SK-N-SH (cell line): ENCODE measurements around the gene FAM181A. TPM values are rescaled to one million over a fixed set of nuclear protein-coding genes. Genes with fewer than 3 reads are reported as not detected.

Experiments used
- CTCF ChIA-PET: fragments of 300-600, 350-600 bp; formaldehyde crosslinking; extraction: SDS; loops from one replicate; lab custom pipeline; 2021; lab: Yijun Ruan, JAX
- POLR2A ChIA-PET: fragments of 350-600 bp; sonication (Branson Sonifier 250); formaldehyde crosslinking; extraction: SDS; loops from one replicate; lab custom pipeline; 2020; ENCODE audit warnings: antibody characterized with exemption, inconsistent platforms; lab: Yijun Ruan, JAX
- DNase-seq: peaks from one replicate; pipeline ENCODE4 v3.0.0; 2012
- H2AFZ ChIP-seq: fragments of 200-600 bp; sonication (generic); 2 replicates; pipeline ENCODE4 v1.8.1; 2016; ENCODE audit warnings: antibody characterized with exemption, mild to moderate bottlenecking, low read depth
- H3F3A ChIP-seq: fragments of 200-600 bp; sonication (generic); replicated peaks from 2 replicates; pipeline ENCODE3; 2016; ENCODE audit warnings: antibody characterized with exemption, mild to moderate bottlenecking; ENCODE audit not compliant: insufficient read depth
- H3K27ac ChIP-seq, 2 experiments: fragments of 200-500 bp in 1 of 2; fragments of 200-600 bp in 1 of 2; sonication (Bioruptor generic) in 1 of 2; sonication (generic), shearing (Covaris generic) in 1 of 2; 2 replicates each; pipeline versions ENCODE4 v1.5.1 to v1.6.1; 2014 to 2016; ENCODE audit warnings: low read depth in 2 of 2, inconsistent platforms in 1 of 2, low read length in 1 of 2, mild to moderate bottlenecking in 1 of 2, mixed read lengths in 1 of 2
- H3K27me3 ChIP-seq: fragments of 200-600 bp; sonication (generic), shearing (Covaris generic); 2 replicates; pipeline ENCODE4 v1.6.1; 2016; ENCODE audit warnings: mixed run types; ENCODE audit not compliant: insufficient read depth
- H3K36me3 ChIP-seq, 2 experiments: fragments of 200-500 bp in 1 of 2; fragments of 200-600 bp in 1 of 2; sonication (Bioruptor generic) in 1 of 2; sonication (generic) in 1 of 2; replicated peaks in 1 of 2; 2 replicates each; pipeline versions ENCODE3 to v1.5.1; 2014 to 2016; ENCODE audit warnings: low read length in 1 of 2, mild to moderate bottlenecking in 1 of 2; ENCODE audit not compliant: insufficient read depth in 2 of 2, control insufficient read depth in 1 of 2
- H3K4me1 ChIP-seq, 2 experiments: fragments of 200-500 bp in 1 of 2; fragments of 200-600 bp in 1 of 2; sonication (Bioruptor generic) in 1 of 2; sonication (generic), shearing (Covaris generic) in 1 of 2; 2 replicates each; pipeline versions ENCODE4 v1.5.1 to v1.6.1; 2014 to 2016; ENCODE audit warnings: low read depth in 1 of 2, low read length in 1 of 2, mixed run types in 1 of 2; ENCODE audit not compliant: insufficient read depth in 2 of 2, control insufficient read depth in 1 of 2
- H3K4me2 ChIP-seq: fragments of 200-600 bp; sonication (generic), shearing (Covaris generic); 2 replicates; pipeline ENCODE4 v1.6.1; 2017; ENCODE audit warnings: mixed run types
- H3K4me3 ChIP-seq, 2 experiments: fragments of 200-500 bp in 1 of 2; fragments of 200-600 bp in 1 of 2; sonication (Bioruptor generic) in 1 of 2; sonication (generic), shearing (Covaris generic) in 1 of 2; 2 replicates each; pipeline versions ENCODE4 v1.5.1 to v1.8.1; 2014 to 2016; ENCODE audit warnings: low read depth in 2 of 2, inconsistent platforms in 1 of 2, low read length in 1 of 2, mild to moderate bottlenecking in 1 of 2, mixed read lengths in 1 of 2, moderate library complexity in 1 of 2
- H3K79me2 ChIP-seq: fragments of 200-600 bp; sonication (generic); 2 replicates; pipeline ENCODE4 v1.8.1; 2017; ENCODE audit warnings: mild to moderate bottlenecking; ENCODE audit not compliant: insufficient read depth
- H3K9ac ChIP-seq: fragments of 200-600 bp; sonication (generic); 2 replicates; pipeline ENCODE4 v1.6.1; 2017; ENCODE audit warnings: mixed run types
- H3K9me2 ChIP-seq: fragments of 200-600 bp; sonication (generic); 2 replicates; pipeline ENCODE4 v1.6.1; 2017; ENCODE audit warnings: mixed run types
- H3K9me3 ChIP-seq: fragments of 200-600 bp; sonication (generic); 2 replicates; pipeline ENCODE4 v1.6.1; 2017; ENCODE audit warnings: mixed run types, mild to moderate bottlenecking, moderate library complexity
- H4K20me1 ChIP-seq: fragments of 200-600 bp; sonication (generic); 2 replicates; pipeline ENCODE4 v1.6.1; 2017; ENCODE audit warnings: mild to moderate bottlenecking, mixed run types; ENCODE audit not compliant: insufficient read depth
- ELF1 ChIP-seq: IDR thresholded peaks from 2 replicates; pipeline ENCODE4 v1.4.0; 2012
- EP300 ChIP-seq, 2 experiments: IDR thresholded peaks; 2 replicates each; pipeline versions ENCODE4 v1.4.0 to v1.6.1; 2012; ENCODE audit warnings: borderline replicate concordance in 1 of 2, low read depth in 1 of 2, low read length in 1 of 2
- FOSL2 ChIP-seq: IDR thresholded peaks from 2 replicates; pipeline ENCODE4 v1.4.0; 2012; ENCODE audit warnings: low read depth, mild to moderate bottlenecking, moderate library complexity, borderline replicate concordance
- FOXJ3 ChIP-seq: sonication (generic); formaldehyde crosslinking; IDR thresholded peaks from 2 replicates; pipeline ENCODE4 v1.5.1; 2020; ENCODE audit warnings: mild to moderate bottlenecking, missing genetic modification reagents
- FOXM1 ChIP-seq: IDR thresholded peaks from 2 replicates; pipeline ENCODE4 v1.4.0; 2012; ENCODE audit warnings: low read depth, mild to moderate bottlenecking
- GABPA ChIP-seq: IDR thresholded peaks from 2 replicates; pipeline ENCODE4 v1.4.0; 2012; ENCODE audit warnings: low read depth, mild to moderate bottlenecking
- GATA2 ChIP-seq: sonication (generic); formaldehyde crosslinking; IDR thresholded peaks from 2 replicates; pipeline ENCODE4 v1.5.0; 2020; ENCODE audit warnings: mild to moderate bottlenecking, missing genetic modification reagents
- MEF2A ChIP-seq: IDR thresholded peaks from 2 replicates; pipeline ENCODE4 v1.4.0; 2012; ENCODE audit warnings: low read depth, borderline replicate concordance
- MXI1 ChIP-seq: IDR thresholded peaks from 2 replicates; pipeline ENCODE4 v1.6.1; 2012; ENCODE audit warnings: mild to moderate bottlenecking, low read depth, low read length, improper control_type of control experiment
- NRF1 ChIP-seq: IDR thresholded peaks from 2 replicates; pipeline ENCODE4 v1.6.1; 2012; ENCODE audit warnings: low read depth, mild to moderate bottlenecking, low read length
- POLR2AphosphoS5 ChIP-seq: IDR thresholded peaks from 2 replicates; pipeline ENCODE4 v1.6.1; 2012; ENCODE audit warnings: low read depth, low read length
- RCOR1 ChIP-seq: fragments of 150-350 bp; IDR thresholded peaks from 2 replicates; pipeline ENCODE4 v1.6.1; 2017; ENCODE audit warnings: antibody characterized with exemption, low read length
- TEAD4 ChIP-seq: IDR thresholded peaks from 2 replicates; pipeline ENCODE4 v1.4.0; 2012; ENCODE audit warnings: mild to moderate bottlenecking, borderline replicate concordance; ENCODE audit not compliant: insufficient read depth
- WGBS: methylation state at CpG from one replicate; pipeline ENCODE4 v1.1.6; 2017; ENCODE audit warnings: low lambda C conversion rate; 5-methylcytosine and 5-hydroxymethylcytosine counted together
- polyA plus RNA-seq, 3 experiments: library from polyadenylated mRNA; depleted of rRNA; stranded (reverse); fragments of >200 nt; gene quantifications; 2 replicates each; pipeline ENCODE4 v1.2.3, GENCODE V29; 2012
- TF ChIP-seq, protein P1 (sequence below): IDR thresholded peaks from 2 replicates; pipeline ENCODE4 v1.4.0; 2012; ENCODE audit warnings: low read depth
- TF ChIP-seq, protein P2 (sequence below): IDR thresholded peaks from 2 replicates; pipeline ENCODE4 v1.4.0; 2012; ENCODE audit warnings: low read depth, borderline replicate concordance
- TF ChIP-seq, protein P3 (sequence below): fragments of 200-600 bp; sonication (generic); IDR thresholded peaks from 2 replicates; pipeline ENCODE4 v1.6.1; 2017; ENCODE audit warnings: antibody characterized with exemption, mild to moderate bottlenecking, moderate library complexity

FAM181A gene
- polyA plus RNA-seq, 1 of the 3 experiments (the other 2 are of a cell fraction), result not detected

DNA sequence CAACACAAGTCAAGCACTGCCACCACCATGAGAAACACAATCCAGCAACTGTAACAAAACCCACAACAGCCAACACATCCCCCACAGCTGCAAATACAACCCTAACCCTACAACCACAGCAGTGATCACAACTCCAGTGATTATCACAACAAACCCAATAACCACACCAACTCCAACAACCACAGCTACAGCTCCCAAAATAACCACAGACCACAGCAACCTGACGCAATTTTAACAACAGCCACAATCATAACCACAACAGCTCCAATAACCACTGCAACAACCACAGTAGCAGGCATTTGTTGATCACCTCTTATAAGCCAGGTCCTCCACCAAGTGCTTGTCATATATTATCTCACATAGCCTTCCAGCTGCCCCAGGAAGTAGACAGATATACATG lies 42.2 kb upstream of the FAM181A start:
- Histone ChIP-seq H3K9me2 (no peaks in the 10 kb centered on the region), H3K27me3 (no peaks in the 10 kb centered on the region), H2AFZ (no peak overlapping the region), H3K4me3 (no peak overlapping the region), H3K4me2 (no peak overlapping the region), H3K79me2 (no peaks in the 10 kb centered on the region), H3K27ac (no peak overlapping the region), H4K20me1 (no peaks in the 10 kb centered on the region), H3K9ac (no peak overlapping the region), H3K36me3 (no peaks in the 10 kb centered on the region), H3K9me3 (no peaks in the 10 kb centered on the region), H3F3A (no peaks in the 10 kb centered on the region), H3K4me1 (peaks cover 0 to 5% of the 10 kb centered on the region in 2 experiments; a peak in 1 of 4 replicates)
- TF ChIP-seq GABPA (no peak), FOXM1 (no peak), ELF1 (no peak), MEF2A (no peak), NRF1 (no peak), MXI1 (no peak), RCOR1 (no peak), FOXJ3 (no peak), FOSL2 (no peak), POLR2AphosphoS5 (no peak), TEAD4 (no peak), EP300 (IDR thresholded peaks at IDR 0.05; ENCODE audit: borderline replicate concordance in 1 of 2, low read depth in 1 of 2, low read length in 1 of 2) (no peak), GATA2 (CRISPR knock-in tag) (no peak)
- TF ChIP-seq, protein P1, sequence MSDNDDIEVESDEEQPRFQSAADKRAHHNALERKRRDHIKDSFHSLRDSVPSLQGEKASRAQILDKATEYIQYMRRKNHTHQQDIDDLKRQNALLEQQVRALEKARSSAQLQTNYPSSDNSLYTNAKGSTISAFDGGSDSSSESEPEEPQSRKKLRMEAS, result no peak
- TF ChIP-seq, protein P2, sequence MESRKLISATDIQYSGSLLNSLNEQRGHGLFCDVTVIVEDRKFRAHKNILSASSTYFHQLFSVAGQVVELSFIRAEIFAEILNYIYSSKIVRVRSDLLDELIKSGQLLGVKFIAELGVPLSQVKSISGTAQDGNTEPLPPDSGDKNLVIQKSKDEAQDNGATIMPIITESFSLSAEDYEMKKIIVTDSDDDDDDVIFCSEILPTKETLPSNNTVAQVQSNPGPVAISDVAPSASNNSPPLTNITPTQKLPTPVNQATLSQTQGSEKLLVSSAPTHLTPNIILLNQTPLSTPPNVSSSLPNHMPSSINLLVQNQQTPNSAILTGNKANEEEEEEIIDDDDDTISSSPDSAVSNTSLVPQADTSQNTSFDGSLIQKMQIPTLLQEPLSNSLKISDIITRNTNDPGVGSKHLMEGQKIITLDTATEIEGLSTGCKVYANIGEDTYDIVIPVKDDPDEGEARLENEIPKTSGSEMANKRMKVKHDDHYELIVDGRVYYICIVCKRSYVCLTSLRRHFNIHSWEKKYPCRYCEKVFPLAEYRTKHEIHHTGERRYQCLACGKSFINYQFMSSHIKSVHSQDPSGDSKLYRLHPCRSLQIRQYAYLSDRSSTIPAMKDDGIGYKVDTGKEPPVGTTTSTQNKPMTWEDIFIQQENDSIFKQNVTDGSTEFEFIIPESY, result no peak
- TF ChIP-seq, protein P3, sequence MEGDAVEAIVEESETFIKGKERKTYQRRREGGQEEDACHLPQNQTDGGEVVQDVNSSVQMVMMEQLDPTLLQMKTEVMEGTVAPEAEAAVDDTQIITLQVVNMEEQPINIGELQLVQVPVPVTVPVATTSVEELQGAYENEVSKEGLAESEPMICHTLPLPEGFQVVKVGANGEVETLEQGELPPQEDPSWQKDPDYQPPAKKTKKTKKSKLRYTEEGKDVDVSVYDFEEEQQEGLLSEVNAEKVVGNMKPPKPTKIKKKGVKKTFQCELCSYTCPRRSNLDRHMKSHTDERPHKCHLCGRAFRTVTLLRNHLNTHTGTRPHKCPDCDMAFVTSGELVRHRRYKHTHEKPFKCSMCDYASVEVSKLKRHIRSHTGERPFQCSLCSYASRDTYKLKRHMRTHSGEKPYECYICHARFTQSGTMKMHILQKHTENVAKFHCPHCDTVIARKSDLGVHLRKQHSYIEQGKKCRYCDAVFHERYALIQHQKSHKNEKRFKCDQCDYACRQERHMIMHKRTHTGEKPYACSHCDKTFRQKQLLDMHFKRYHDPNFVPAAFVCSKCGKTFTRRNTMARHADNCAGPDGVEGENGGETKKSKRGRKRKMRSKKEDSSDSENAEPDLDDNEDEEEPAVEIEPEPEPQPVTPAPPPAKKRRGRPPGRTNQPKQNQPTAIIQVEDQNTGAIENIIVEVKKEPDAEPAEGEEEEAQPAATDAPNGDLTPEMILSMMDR, result no peak
- POLR2A ChIA-PET, result no interaction called here
- WGBS, result 29% methylated on average over 1 of the region's 1 CpG
- CTCF ChIA-PET, result no interaction called here
- DNase-seq, result no peak
